HG02763 (cell line): ENCODE results near the gene PLEKHM2.

Experiments used
- ATAC-seq: cut with Tn5 transposase; IDR thresholded peaks from one replicate; pipeline ENCODE4 v1.9.1; 2021; ENCODE audit warnings: mild to moderate bottlenecking, moderate library complexity; ENCODE audit not compliant: unreplicated experiment

Gene PLEKHM2

DNA sequence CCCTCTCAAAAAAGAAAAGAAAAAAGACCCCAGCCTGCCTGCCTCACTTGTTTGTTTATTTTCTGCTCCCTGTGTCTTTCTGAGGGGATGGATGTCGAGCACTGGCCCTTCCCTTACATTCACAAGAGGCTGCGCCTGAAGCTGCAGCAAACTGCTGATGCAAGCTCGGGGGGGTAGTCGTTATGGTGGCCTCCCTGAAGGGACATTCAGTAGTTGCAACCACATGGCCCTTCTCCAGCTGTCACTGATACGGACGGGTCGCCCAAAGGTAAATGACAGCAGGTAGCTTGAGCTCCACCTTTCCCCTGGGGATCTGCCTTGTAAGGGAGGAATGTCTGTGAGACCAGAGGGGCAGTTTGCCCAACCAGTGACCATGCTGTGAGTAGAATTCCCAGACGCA is 17.7 kb downstream of the PLEKHM2 start:
- ATAC-seq: no peak

DNA sequence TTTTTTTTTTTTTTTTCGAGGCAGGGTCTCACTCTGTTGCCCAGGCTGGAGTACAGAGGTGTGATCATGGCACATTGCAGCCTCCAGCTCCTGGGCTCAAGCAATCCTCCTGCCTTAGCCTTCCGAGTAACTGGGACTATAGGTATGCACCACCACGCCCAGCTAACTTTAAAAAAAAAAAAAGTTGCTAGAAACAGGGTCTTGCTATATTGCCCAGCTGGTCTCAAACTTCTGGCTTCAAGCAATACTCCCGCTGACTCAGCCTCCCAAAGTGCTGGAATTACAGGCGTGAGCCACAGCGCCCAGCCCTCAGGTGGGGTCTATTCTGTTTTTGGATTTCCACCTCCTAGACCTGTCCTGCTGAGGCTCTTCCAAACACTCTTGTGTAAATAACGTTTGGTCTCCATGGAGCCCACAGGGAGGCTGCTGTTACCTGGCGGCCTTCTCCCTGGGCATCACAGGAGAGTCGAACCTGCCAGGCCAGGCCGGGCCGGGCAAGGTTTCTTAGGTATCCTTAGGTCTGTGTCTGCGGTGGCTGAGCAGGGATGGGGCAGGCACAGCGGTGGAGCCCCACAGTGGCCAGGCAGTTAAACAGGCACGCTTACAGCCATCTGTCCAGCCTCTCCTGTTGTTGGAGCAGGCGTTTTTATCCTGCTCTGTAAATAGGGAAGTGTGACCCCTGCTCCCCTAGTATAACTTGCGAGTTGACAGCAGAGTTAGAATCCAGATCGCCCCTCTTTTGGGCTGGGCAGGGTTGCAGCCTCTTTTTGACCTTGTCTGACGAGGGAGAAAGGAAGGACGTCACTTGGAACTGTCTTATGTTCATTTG is 18.8 kb downstream of the PLEKHM2 start:
- ATAC-seq: no peak

DNA sequence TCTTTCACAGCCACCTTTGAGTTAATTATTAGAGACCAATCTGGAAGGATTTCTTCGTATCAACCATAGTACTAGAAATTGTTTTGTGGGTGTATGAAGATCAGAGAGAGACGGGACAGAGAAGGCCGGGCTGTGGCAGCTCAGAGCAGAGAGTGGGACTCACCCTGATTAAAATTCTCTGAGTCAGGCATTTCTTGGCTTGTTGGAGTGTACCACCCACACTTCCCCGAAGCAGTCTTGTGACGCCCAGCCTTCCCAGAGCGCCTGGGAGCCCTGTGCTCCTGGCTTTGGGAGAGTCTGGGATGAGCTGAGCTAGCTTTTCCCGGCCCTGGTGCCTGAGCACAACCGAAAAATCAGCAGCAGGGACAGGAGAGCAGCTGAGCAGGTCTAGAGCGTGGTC is 19.4 kb downstream of the PLEKHM2 start:
- ATAC-seq: no peak

DNA sequence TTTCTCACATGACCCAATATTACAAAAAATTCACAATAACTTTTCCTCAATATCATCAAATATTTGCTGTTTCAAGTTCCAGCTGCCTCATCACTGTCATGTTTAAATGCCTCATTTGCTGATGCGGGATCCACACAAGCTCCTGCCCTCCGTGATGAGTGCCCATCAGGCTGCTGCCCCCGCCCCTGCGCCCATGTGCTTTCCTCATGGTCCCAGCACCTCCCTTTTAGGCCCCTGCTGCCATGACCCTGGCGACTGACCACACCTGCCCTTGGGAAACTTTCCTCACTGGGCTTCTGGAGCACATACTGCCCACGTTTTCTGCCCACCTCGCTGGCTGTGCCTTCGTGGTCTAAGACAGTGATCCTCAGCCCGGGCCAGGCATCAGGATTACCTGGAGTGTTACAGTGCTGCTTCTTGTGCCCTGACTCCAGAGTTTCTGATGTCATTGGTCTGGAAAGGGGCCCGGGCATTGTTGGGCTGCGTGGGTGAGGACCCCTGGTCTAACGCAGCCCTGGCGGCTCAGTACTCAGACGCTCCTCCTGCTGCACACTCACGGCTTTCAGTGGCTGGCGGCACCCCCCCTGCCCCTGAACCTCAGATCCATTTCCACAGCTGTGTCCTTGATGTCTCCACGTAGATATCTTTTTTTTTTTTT is 20.5 kb downstream of the PLEKHM2 start:
- ATAC-seq: no peak

- ATAC-seq: no peak
These were observed 21.1 kb downstream of the PLEKHM2 start for GRCh38 chr1:15705184-15705566.

GRCh38 chr1:15706751-15707150 is 22.6 kb downstream of the PLEKHM2 start:
- ATAC-seq: no peak

DNA sequence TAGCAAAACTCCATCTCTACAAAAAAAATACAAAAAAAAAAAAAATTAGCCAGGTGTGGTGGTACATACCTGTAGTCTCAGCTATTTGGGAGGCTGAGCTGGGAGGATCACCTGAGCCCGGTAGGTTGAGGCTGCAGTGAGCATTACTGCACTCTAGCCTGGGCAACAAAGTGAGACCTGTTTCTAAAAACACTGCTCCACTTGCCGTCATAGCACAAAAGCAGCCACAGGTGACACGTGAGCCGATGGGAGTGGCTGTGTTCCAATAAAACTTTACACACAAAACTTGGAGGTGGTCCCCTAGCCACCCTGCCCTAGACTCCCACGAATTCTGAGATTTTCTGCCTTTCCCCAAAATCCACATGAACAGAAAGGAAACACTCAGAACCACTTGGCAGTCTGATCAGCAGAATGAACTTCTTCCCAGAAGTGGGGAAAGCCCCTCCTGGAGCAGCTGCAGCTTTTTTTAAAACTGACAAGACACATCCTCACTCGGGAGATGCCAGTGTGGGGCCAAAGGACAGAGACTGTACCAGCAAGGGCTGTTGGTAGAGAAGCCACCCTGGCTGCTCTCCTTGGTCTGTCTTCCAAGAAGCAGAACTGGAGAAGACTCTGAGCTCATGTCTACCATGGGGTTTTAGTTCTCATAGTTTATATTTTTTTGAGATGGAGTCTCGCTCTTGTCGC is 23.3 kb downstream of the PLEKHM2 start:
- no peak for ATAC-seq

GRCh38 chr1:15708486-15709137 is 24.5 kb downstream of the PLEKHM2 start:
- ATAC-seq: no peak

DNA sequence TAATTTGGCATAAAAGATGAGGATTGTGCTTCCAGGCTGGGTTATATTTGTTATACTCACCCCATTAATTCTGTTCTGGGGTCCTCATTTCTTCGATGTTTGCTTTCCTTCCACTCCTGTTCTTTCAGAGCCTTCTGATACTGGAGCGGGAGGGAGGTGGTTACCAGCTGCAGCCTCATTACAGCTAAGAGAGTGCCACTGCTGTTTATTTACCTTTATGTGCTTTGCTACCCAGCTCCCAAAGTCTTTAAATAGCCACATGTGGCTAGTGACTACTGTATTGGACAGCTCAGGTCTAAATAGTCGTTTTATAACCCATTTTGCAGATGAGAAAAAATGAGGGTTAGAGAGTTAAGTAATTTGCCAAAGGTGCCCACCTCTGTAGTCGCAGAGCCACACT is 25.1 kb downstream of the PLEKHM2 start:
- ATAC-seq: no peak

DNA sequence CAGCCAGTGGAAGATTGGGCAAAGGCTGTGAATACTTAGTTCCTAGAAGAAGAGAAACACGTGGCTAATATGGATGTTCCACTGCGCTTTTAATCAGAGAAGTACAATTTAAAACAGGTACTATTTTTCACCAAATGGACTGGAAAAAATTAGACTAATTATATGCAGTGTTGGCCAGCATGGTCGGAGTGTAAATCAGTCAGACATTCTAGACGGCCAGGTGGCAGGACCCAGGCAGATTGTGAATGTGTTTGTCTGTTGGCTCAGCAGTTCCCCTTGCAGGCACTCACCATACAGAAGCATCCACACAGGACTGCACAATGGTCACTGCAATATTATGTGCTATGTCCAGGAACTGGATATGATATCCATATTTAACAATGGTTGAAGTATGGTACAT is 28.0 kb downstream of the PLEKHM2 start:
- no peak for ATAC-seq

DNA sequence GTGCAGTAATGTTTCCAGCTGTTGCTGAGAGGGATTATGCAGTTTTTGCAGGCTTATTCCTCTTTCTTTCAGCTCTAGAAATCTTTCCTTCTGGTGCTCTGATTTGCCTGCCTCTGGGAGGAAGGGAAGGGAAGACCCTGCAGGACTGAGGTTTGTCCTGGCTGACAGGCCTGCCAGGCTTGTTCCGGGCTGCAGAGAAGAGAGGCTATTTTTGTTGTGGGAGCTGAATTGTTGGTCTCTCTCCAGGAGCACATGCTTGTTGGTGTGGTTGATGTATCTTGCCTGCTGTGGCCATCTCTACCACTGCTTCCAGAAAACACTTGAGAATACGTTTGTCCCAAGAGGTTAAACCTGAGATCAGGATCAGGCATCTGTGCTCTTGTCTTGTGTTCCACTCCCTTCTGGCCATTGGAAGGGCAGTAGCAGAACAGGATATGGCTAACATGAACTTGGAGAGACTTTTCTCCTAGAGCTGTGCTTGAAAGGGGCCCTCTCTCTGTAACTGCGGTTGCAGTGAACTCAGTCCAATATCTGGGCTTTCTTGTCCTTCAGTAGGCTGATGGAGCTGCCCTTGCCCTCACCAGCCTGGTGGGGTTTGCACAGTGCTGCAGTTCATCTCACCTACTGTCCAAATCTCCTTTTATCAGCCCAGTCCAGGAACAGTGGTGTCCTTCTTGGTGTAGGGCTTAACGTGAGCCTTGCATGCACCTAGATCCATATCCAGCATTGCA is 30.5 kb downstream of the PLEKHM2 start:
- no peak for ATAC-seq

- ATAC-seq: no peak
These were observed 33.5 kb downstream of the PLEKHM2 start for GRCh38 chr1:15717418-15718125.

- no peak for ATAC-seq
These were observed 34.1 kb downstream of the PLEKHM2 start for GRCh38 chr1:15718199-15718601.

- ATAC-seq: no peak
These were observed 35.4 kb downstream of the PLEKHM2 start for GRCh38 chr1:15719381-15720120.

DNA sequence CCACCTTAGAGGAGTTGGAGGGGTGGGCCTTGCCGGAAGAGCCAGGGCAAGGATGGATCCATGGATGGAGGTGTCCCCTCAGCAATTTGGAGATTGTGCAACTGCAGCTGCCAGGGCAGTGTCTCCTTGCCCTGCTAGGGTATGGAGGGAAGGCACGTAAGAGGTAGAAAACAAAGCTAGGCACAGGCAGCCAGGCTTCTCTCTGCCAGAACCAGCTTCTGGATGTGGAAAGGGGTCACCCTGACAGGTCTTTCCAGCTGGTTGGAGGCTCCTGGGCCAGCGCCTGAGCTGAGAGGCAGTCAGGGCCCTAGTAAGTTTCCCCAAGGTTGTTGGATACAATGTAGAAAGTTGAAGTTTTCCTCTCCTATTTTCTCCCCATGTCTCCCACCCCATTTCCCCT is 36.7 kb downstream of the PLEKHM2 start:
- no peak for ATAC-seq

GRCh38 chr1:15722411-15722810 is 38.3 kb downstream of the PLEKHM2 start:
- ATAC-seq: no peak

DNA sequence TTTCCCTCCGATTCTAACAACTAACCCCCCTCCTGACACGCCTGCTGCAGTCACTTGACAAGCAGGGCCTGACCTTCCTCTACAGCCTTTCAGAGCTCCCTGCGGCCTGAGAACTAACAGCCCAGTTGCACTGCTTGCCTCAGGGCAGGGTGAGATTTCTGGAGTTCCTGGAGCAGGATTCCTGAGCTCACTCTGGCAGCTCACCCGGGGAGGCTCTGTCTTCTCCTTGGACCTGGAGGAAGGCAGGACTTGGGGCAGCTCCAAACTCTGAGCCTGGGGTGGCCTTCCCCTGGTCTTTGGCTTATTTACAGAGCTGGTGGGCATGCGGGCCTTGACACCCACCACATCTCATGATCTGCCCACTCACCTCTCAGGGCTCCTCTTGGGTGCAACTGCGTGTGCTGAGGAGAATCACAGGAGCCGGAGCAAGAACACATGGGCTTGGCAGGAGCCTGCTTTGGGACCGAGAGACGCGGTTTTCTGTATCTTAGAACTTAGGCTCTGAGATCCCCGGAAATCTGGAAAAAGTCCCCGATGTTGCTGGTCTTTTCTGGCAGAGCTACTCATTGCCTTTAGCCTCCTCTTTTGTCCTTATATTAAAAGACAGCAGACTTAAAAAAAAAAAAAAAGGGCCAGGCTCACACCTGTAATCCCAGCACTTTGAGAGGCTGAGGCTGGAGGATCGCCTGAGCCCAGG is 38.9 kb downstream of the PLEKHM2 start:
- no peak for ATAC-seq

- ATAC-seq: no peak
These were observed 39.6 kb downstream of the PLEKHM2 start for GRCh38 chr1:15723631-15724246.
